ENCODE measurements around the gene MLKL.
"Not testable (repeated sequence)": the region's sequence is repeated elsewhere in the genome, so short reads cannot be mapped to it uniquely, and the experiment has no call there.

MLKL gene

DNA sequence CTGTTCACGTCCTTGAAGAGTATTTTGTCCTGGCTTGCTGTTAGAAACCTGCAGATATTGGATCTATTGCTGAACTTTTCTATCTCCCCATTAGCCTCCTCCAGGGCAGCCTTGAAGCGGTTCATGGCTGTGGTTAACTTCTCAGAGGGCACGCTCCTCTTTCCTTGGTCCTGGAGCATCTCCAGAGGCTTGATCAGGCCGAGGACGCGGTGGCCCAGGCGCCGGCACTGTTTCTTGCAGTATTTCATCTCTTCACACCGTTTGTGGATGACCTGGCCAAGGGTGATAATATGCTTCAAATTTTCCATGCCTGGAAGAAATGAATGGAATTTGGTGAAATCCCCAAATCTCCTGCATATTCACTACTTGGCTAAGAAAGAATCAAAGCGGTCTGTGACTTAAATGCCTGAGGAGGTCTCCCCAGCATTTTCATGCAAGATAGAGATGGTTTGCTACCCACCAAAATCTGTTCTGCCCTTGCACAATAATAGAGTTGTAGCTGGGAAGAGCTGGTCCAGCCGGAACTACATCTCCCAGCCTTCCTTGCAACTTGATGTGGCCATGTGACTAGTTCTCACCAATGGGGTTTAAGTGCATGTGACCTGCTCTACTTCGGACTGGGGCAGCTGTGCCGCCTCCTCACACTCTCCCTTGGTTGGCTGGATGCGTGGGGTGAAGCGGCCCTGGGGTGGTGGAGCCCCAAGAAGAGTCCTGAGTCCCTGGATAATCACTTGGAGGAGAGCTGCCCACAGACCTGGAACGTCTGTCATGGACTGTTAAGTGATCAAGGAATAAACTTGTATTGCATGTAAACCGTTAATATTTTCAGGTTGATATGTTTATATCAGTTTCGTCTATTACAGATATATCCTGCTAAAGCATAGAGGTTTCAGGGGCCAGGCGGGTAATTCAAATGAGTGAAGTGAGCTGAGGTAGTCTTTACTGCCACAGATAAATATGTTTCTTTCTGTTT, 4.9 kb downstream of the MLKL start:
- DNase-seq: peak; percentile 81 to 86

DNA sequence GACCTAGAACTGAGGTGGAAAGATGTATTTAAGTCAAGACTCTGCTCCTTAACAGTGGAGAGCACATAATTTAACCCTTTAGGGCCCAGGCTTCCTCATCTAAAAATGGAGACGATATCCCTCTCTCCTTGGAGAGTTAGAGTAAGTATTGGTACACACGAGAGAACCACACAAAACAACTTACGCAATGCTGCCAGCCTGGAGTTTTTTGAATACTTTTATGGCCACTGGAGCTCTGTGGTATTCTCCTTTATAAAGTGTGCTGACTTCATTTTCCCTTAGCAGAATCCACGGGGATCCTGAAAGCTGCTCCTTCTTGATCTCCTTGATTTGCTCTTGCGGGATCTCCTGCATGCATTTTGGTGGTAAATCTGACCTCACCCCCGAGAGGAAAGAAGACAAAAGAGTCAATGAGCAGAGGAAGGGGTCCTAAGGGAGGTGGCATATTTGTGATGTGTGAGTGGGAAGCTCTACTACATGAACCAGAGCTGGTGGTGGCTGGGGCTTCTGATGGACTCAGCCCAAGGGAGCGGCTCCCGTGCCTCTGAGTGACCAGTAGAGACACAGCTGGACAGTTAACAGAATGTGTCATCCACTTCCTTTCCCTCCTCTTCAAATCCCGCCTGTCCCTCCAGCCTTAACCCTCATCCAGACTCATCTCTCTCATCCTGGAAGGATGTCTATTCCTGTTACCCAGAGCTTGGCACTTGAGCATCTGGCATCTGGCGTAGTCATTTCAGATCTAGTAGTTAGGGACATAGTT, 9.4 kb downstream of the MLKL start:
- no peak for DNase-seq

DNA sequence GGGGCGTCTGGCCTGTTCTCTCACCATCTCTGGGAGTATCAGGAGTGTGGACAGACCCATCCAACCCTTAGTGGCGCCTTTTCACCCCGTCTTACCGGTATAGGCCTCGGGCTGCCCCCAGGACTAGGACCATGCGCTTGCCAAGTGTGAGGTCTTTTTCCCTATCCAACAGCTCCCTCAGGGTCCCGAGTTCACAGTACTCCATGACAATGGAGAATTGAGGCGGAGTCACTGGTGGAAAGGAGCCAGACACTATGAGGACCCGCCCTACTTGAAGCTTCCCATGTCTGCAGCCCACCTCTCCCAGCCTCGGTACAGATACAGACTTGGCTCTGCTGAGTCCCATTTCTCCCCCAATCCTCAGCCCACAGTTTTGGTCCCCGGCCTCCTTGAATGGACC, 18.1 kb downstream of the MLKL start:
- no peak for DNase-seq

DNA sequence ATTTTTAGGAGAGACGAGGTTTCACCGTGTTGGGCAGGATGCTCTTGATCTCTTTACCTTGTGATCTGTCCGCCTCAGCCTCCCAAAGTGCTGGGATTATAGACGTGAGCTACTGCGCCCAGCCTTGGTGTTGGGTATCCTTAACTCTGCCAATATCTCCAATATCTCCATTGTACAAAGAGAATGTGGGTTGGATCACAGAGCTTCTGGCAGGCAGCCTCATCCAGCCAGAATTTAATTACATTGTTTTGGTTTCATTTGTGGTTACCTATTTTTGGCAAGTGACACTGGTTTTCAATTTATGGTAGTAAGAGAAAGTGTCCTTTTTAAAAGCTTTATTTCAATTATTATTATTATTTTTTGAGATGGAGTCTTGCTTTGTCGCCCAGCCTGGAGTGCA, 20.0 kb downstream of the MLKL start:
- DNase-seq: no peak

DNA sequence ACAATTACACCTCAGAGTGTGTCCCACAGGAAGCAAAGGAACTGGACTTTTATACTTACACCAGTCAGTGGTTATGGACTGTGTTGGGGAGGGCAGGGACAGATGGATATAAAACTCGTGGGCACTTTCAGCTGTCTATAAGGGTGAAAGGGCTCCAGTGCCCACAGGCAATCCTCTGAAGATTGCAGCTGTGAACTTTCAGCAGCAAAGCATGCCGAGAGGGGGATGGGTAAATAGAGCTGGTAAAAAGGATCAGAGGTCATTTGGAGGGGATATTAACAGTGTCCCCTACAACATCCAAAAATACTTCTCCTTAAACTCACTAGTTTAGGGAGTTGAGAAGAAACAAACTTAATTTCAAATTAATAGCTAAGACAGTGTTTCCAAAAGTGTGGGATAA, 20.7 kb downstream of the MLKL start:
- no peak for DNase-seq

DNA sequence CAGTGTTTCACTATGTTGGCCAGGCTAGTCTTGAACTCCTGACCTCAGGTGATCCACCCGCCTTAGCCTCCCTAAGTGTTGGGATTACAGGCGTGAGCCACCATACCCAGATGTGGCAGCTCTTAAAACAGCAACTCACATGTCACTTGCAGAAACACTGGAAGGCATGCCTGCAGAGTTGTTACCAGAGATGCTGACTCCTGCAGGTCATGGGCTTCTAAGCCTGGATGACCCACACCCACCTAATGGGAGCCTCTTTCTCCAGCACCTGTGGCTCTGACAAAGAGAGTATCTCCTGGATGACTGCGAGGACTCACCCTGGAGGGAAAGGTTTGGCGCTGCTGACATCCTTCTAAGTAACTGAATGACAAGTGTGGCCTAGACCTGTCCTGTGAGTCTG, 22.8 kb downstream of the MLKL start:
- DNase-seq: no peak

DNA sequence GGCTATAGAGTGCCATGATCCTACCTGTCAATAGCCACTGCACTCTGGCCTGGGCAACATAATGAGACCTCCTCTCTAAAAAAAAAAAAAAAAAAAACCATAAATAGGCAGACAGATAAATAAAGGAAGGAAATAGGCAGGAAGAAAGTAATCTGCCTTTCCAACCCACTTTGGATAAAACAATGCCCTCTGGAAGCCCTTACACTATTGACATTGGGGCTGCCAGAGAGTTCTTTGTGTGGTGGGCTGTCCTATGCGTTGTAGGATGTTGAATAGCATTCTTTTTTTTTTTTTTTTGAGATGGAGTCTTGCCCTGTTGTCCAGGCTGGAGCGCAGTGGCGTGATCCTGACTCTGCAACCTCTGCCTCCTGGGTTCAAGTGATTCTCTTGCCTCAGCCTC, 26.8 kb downstream of the MLKL start:
- DNase-seq: no peak

DNA sequence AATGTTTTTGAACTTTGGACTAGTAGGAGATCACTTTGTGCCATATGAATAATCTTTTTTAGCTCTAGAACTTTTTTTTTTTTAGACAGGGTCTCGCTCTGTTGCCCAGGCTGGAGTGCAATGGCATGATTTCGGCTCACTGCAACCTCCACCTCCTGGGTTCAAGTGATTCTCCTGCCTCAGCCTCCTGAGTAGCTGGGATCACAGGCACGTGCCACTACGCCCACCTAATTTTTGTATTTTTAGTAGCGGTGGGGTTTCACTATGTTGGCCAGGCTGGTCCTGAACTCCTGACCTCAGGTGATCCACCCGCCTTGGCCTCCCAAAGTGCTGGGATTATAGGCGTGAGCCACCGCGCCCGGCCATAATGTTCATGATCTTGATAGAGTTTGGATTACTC, 31.8 kb downstream of the MLKL start:
- not testable (repeated sequence) for DNase-seq

DNA sequence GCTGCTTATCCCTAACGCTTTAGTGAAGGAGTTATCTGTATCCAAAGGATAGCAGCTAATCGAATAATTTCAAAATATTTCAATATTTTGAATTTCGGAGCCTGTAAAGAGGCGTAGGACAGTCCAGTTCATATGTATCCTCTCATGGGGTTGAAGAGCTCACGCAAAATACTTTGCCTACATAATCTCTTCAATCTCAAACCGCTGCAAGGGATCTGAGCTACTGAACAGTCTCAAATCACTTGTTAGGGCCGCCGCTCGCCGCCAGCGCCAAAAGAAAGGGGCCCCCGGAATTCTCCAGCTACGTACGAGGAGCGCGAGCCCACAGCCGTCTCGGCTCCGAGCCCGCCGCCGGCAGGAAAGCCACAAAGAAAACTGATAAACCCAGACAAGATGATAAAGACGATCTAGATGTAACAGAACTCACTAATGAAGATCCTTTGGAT, 33.4 kb downstream of the MLKL start:
- peak in 1 of 2 donors; percentile 20 for DNase-seq

DNA sequence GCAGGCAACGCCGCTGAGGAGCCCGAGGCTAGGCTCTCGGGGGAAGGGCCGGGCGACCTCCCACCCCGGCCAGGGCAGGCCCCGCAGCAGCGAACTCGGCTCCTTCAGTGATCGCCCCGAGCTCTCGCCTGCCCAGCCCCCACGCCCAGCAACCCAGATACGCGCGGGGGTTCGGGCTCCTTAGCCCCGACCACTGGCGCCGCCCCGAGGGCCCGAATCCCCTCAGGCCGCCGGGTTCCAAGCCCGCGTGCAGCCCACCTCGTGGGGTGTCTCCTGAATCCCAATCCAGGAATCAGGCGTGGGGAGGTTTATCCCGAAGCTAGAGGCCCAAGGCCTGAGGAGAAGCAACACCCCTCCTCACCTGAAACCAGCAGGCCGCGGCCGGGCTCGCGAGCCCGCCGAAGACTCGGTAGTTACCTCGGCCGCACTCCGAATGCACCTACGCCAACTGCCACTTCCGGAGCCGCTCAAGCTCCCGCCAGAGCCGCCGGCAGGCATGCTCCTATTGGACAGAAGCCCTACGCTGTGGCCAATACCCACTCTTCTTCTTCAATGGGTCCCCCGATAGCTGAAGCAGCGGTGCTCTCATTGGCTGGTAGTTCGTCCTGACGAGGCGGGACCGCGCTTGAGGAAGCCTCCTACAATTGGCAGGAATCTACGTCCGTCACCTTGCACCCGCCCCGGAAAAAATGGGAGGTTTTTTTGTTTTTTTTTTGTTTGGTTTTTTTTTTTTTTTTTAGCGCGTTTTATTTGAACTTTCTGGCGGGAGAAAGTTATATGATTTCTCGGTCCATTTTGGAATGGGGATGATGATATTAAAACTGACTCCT, 34.0 kb downstream of the MLKL start, which contains the start of gene RFWD3:
Gene RFWD3, minus strand, starts transcription at position 453 of the 830 bp plus-strand sequence. CDS start 5,428 bp downstream, outside the sequence.
- peak; percentile 98 to 99 for DNase-seq

DNA sequence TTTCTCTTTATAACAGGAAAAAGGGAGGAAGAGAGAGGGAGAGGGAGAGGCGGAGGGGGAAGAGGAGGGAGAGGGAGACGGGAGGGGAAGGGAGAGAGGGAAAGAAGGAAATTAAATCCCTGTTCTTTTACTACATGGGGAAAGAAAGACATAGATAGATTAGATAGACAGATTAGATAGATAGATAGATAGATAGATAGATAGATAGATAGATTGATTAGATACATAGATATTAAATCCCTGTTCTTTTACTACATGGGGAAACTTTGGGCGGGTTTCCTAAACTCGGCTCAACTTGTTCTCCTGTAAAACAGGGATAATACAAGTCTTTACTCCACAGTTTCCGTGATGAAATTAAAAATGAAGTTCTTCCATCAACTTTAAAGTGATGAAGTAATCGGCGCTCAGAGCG, 34.6 kb downstream of the MLKL start:
- DNase-seq: no peak

DNA sequence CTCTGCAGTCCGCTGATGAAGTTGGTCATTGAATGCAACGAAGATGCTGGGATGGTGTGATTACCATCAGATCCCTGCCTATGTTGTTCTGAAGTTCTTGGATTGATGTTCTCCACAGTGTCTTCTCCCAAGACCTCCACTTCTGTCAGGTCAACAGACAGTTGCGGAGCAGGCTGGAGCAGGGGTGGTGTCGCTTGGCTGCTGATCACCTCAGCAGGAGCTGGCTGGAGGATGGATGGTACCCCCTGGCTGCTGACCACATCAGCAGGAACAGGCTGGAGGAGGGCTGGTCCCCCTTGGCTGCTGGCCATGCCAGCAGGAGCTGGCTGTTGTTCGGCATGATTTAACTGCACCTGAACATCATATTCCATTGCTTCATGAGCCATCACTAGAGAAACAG, 39.6 kb downstream of the MLKL start:
- no peak for DNase-seq

DNA sequence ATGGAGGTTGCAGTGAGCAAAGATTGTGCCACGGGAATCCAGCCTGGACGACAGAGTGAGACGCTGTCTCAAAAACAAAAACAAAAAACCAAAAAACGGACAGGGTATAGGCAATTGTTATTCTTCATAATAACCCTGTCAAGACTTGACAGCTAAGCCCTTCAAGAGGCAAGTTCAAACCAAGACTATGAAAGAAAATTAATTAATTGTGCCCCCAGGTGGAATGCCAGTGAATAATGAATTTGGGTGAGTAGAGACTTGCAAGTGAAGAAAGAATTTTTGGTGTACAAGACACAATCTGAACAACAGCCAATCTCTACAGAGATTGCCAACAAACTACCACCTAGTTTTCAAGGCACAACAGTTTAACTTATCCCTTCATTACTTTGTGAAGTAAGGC, 40.3 kb downstream of the MLKL start:
- no peak for DNase-seq

DNA sequence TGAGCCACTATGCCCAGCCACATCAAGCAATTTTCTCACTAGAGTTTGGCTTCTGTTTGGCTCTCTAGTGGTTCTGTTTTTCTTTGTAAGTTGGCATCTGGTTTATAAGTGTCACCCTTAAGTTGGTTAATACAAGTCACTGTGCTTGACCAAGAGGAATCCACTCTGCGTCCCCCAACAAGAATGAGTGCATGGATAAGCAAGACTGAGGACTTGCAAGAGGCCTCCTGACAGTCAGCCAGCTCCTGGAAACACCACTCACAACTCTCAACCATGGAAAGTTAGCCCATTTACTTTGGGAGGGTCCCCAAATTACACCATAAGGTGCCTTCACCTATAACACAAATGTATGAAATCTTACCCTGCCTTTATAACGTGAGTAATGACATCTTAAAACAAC, 41.6 kb downstream of the MLKL start:
- no peak for DNase-seq

DNA sequence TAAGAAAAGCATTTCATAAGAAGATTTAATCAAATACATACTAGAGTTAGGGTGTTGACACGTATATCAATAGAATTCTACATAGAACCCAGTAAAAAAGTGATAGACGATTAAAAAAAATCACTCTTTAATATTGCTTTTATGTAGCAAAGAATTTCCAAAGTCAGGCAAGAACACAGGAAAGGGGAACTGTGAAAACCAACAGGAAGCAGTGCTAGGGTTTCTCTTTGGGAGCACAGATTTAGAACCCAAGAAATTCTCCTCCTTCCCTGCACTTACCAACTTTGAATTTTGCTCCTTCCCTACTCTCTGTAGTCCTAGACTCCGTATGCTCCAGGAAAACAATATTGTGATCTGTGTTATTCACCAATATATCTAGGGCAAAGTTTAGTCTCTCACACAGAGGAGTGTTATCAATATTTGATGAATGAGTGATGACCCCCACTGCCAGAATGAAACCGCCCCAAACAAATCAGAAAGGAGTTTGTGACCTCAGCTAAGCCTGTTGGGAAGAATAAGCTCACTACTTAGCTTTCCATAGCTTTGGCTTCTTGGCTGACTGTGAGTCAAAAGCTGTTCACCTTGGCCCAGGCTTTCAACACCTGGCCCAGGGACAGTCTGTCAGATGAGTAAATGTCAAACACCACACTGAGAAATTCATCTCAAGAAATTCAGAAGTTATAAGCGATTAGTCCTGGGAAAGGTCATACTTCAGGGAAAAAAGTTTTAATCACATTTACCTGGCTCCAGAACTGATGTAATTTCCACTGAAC, 42.6 kb downstream of the MLKL start:
- DNase-seq: no peak

DNA sequence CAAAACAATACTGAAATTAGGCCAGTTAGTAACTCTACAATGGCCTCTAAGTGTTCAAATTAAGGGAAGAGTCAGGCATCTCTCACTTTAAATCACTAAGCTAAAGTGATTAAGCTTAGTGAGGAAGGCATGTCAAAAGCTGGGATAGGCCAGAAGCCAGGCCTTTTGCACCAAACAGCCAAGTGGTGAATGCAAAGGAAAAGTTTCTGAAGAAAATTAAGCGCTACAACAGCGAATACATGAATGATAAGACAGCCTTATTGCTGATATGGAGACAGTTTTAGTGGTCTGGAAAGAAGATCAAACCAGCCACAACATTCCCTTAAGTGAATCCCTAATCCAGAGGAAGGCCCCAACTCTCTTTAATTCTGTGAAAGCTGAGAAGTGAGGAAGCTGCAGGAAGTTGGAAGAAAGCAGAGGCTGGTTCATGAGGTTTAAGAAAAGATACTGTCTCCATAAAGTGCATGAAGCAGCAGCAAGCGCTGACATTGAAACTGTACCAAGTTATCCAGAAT, 46.1 kb downstream of the MLKL start:
- no peak for DNase-seq

DNA sequence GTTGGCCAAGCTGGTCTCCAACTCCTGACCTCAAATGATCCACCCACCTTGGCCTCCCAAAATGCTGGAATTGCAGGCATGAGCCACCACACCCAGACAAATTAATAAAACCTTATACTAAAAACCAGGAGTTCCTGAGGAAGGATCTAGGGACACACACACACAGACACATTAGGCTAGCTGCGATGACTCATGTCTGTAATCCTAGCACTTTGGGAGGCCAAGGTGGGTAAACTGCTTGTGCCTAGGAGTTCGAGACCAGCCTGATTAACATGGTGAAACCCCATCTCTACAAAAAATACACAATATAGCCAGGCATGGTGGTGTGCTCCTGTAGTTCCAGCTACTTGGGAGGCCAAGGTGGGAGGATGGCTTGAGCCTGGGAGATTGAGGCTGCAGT, 47.8 kb downstream of the MLKL start:
- not testable (repeated sequence) for DNase-seq

DNA sequence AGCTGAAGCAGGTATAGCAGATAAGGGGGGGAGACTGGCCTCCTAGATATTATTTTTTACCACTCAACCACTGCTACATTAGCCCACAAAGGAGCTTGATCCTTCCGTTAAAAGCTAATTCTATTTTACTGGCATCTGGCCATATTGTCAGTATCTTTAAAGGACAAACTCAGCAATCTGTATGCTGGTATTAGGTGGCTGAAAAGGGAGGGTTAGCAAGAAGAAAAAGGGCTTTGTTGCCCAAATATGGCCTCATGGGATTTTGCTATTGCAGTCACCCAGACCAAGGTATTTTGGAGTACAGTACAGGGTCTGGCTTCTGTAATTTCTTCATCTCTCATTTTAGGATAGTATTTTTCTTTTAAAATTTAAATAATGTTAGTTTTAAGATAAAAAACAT, 48.4 kb downstream of the MLKL start:
- no peak for DNase-seq

DNA sequence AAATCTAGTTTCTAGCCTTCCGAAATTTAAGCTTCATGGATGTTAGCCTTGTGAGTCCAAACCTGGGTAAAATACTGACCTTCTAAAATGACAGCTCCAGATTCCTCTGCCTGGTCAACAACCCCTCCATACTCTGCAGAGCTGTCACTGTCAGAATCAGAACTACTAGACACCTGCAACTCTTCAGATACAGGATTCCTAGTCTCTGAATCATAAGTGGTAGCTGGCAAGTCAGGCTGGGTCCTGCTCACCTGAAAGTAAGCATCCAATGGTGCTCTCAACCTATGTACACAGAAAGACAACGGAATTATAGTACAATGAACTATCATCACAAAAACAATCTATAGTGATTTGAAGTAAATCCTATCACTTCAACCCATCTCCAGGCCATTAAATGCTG, 48.8 kb downstream of the MLKL start:
- DNase-seq: no peak

DNA sequence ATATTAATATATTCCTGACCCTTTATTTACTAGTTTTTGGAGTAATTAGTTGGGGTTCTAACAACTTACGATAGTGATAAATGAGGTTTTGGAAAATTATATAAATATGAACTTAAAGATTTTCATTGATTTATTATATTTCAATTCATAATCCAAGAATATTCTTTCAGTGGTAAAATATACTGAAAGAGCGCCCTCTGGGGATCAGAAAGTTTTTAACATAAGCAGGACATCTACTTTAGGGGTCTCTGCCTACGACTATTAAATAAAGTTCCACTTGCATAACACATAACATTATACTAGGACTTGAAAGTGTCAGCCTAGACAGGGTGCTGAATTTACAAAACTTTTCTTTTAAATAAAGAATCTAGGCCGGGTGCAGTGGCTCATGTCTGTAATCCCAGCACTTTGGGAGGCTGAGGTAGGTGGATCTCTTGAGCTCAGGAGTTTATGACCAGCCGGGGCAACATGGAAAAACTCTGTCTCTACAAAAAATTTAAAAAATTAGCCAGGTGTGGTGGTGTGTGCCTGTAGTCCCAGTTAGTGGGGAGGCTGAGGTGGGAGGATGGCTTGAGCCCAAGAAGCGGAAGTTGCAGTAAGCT, 49.6 kb downstream of the MLKL start:
- DNase-seq: peak in 1 of 2 donors; percentile 34

DNA sequence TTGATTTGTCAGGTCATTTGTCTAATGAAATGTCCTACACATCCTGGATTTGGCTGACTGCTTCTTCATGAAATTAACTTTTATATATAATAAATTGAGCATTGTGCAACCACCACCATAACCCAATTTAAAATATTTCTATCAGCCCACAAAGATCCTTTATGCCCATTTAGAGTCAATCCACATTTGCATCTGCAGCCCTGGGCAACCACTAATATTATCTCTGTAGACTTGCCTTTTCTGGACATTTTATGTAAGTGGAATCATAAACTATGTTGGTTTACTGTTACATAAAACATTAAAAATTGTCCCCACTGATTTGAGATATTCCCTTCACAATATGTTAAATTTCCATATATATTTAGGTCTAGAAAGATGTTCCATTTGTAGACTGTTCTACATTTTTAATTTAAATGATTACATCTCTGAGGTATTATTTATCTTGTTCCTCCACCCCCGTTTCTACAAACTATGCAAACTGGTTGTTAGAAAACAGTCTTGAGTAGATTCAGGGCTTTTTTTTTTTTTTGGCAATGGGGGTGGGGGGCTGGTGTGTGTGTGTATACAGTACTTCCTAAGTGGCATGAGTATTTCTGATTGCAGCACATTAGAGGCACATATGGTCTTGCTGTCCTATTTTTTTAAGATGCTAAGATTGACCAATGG, 50.7 kb downstream of the MLKL start:
- DNase-seq: no peak
